ENCODE data around the gene ZNF598. TPM values are rescaled to one million over a fixed set of nuclear protein-coding genes. Genes with fewer than 3 reads are reported as not detected.

ZNF598 gene
- polyA plus RNA-seq, 1 donor from 2014 or later, result 22.1 TPM

DNA sequence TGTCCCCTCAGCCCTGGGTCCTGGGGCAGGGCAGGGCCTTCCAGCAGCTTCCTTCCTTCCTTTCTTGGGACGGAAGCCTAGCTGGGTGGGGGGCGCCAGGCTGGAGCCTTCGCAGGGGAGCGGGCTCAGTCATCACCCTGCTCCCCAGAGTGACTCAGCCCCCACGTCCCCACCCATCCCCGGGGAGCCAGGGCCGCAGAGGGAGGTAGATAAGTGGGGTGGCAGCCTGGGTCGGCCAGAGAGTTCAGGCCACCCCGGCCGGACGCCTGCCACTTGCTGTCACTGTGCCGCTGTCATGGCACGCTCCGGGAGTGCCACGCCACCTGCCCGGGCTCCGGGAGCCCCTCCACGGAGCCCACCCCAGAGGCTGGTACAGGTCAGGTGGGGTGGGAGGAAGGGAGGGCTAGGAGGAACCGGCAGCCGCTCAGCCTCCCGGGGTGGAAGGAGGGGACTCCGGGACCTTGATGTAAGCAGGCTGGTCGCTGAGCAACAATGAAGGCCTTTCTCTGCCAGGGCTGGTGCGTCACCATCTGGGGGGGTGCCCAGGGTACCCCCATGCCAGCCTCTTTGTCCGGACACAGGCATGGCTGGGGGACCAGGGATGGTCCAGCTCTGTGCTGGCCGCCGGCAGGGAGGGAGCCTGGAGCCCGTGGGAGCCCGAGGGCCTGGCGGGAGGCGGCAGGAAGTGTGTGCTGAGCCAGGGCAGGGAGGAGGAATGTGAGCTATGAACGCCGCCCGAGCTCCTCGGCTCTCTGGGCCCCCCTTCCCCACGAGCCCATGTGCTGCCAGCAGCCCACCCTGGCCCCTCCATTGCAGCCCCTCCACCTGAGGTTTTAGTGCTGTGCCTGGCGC, 23.7 kb upstream of the ZNF598 start:
- Histone ChIP-seq H3F3A (ENCODE audit: insufficient read depth, low read length, poor library complexity, severe bottlenecking) (no peaks in the 10 kb centered on the region), H3K36me3 (ENCODE audit: insufficient read depth, low read length) (no peaks in the 10 kb centered on the region), H3K4me3 (ENCODE audit: low read length) (no peak overlapping the region), H3K79me2 (replicated peaks; ENCODE audit: insufficient read depth, low read length) (no peaks in the 10 kb centered on the region), H3K27ac (ENCODE audit: low read length) (no peak overlapping the region), H3K27me3 (ENCODE audit: insufficient read depth, low read depth, low read length) (peaks cover under 1% of the 10 kb centered on the region), H3K9ac (ENCODE audit: low read length) (no peak overlapping the region), H3K4me2 (ENCODE audit: low read length) (no peak overlapping the region), H2AFZ (ENCODE audit: low read depth, low read length) (no peak overlapping the region), H3K9me2 (ENCODE audit: insufficient read depth, low read length) (no peaks in the 10 kb centered on the region), H4K20me1 (ENCODE audit: insufficient read depth) (no peaks in the 10 kb centered on the region), H3K9me3 (ENCODE audit: low read length) (no peaks in the 10 kb centered on the region)
- TF ChIP-seq, protein P1, sequence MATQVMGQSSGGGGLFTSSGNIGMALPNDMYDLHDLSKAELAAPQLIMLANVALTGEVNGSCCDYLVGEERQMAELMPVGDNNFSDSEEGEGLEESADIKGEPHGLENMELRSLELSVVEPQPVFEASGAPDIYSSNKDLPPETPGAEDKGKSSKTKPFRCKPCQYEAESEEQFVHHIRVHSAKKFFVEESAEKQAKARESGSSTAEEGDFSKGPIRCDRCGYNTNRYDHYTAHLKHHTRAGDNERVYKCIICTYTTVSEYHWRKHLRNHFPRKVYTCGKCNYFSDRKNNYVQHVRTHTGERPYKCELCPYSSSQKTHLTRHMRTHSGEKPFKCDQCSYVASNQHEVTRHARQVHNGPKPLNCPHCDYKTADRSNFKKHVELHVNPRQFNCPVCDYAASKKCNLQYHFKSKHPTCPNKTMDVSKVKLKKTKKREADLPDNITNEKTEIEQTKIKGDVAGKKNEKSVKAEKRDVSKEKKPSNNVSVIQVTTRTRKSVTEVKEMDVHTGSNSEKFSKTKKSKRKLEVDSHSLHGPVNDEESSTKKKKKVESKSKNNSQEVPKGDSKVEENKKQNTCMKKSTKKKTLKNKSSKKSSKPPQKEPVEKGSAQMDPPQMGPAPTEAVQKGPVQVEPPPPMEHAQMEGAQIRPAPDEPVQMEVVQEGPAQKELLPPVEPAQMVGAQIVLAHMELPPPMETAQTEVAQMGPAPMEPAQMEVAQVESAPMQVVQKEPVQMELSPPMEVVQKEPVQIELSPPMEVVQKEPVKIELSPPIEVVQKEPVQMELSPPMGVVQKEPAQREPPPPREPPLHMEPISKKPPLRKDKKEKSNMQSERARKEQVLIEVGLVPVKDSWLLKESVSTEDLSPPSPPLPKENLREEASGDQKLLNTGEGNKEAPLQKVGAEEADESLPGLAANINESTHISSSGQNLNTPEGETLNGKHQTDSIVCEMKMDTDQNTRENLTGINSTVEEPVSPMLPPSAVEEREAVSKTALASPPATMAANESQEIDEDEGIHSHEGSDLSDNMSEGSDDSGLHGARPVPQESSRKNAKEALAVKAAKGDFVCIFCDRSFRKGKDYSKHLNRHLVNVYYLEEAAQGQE (IDR thresholded peaks at IDR 0.05; ENCODE audit: borderline replicate concordance), result no peak
- TF ChIP-seq EP300 (conservative IDR thresholded peaks at IDR 0.05; ENCODE audit: poor library complexity, severe bottlenecking) (no peak), EZH2 (IDR thresholded peaks at IDR 0.05; ENCODE audit: borderline replicate concordance, insufficient read depth, low read length, poor library complexity, severe bottlenecking) (no peak), CTCF (IDR thresholded peaks at IDR 0.05; ENCODE audit: poor library complexity, severe bottlenecking) (no peak), SMC3 (conservative IDR thresholded peaks at IDR 0.05; ENCODE audit: poor library complexity) (no peak), RAD21 (conservative IDR thresholded peaks at IDR 0.05) (no peak), POLR2AphosphoS5 (IDR thresholded peaks at IDR 0.05) (no peak), TAF1 (IDR thresholded peaks at IDR 0.05; ENCODE audit: low read depth) (no peak)

DNA sequence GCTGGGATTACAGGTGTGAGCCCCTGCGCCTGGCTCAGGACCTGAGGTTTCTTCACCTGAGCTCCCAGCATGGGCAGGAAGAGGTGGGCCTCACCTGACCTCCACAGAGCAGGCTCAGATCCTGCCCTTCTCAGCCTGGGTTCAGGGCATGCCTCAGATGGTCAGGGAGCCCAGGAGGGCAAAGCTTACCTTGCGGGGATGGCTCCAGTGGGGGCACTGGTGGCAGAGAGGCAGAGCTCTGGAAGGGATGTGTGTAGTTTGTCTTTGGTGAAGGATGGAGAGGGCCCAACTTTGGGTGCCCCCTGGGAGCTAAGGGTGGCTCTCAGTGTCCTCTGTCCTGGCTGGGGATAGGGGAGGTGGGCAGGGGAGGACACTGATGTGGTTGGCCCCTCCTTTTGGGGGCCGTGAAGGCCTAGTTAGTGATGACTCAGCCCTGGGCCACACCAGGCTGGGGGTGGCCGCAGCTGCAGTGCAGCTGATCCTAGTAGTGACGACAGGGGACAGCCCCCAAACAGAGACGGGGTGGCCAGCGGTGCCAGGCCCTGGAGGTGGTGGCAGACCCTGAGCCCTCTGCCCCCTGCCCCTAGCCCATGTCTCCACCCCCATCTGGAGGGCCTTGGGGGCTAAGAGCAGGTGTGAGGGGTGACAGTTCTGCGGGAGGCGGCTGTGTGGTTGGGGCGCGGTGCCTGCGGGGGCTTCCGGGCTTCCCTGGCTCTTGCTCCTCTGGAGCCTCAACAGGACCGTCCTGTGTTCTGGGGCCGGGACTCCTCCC, 22.9 kb upstream of the ZNF598 start:
- Histone ChIP-seq H3K9me2 (ENCODE audit: insufficient read depth, low read length) (no peaks in the 10 kb centered on the region), H3F3A (ENCODE audit: insufficient read depth, low read length, poor library complexity, severe bottlenecking) (no peaks in the 10 kb centered on the region), H2AFZ (ENCODE audit: low read depth, low read length) (no peak overlapping the region), H3K9me3 (ENCODE audit: low read length) (no peaks in the 10 kb centered on the region), H3K4me3 (ENCODE audit: low read length) (no peak overlapping the region), H3K9ac (ENCODE audit: low read length) (no peak overlapping the region), H3K27me3 (ENCODE audit: insufficient read depth, low read depth, low read length) (peaks cover 9% of the 10 kb centered on the region), H3K79me2 (replicated peaks; ENCODE audit: insufficient read depth, low read length) (no peaks in the 10 kb centered on the region), H3K4me2 (ENCODE audit: low read length) (no peak overlapping the region), H3K27ac (ENCODE audit: low read length) (no peak overlapping the region), H4K20me1 (ENCODE audit: insufficient read depth) (no peaks in the 10 kb centered on the region), H3K36me3 (ENCODE audit: insufficient read depth, low read length) (no peaks in the 10 kb centered on the region)
- TF ChIP-seq RAD21 (conservative IDR thresholded peaks at IDR 0.05) (no peak), TAF1 (IDR thresholded peaks at IDR 0.05; ENCODE audit: low read depth) (no peak), CTCF (IDR thresholded peaks at IDR 0.05; ENCODE audit: poor library complexity, severe bottlenecking) (no peak), EP300 (conservative IDR thresholded peaks at IDR 0.05; ENCODE audit: poor library complexity, severe bottlenecking) (no peak), EZH2 (IDR thresholded peaks at IDR 0.05; ENCODE audit: borderline replicate concordance, insufficient read depth, low read length, poor library complexity, severe bottlenecking) (no peak), POLR2AphosphoS5 (IDR thresholded peaks at IDR 0.05) (no peak), SMC3 (conservative IDR thresholded peaks at IDR 0.05; ENCODE audit: poor library complexity) (no peak), MXI1 (conservative IDR thresholded peaks at IDR 0.05; ENCODE audit: poor library complexity, severe bottlenecking) (no peak)
- TF ChIP-seq, protein P1 (IDR thresholded peaks at IDR 0.05; ENCODE audit: borderline replicate concordance), result no peak
